Measurements from ENCODE around the gene MORC3. TPM values are rescaled to one million over a fixed set of nuclear protein-coding genes. Genes with fewer than 3 reads are reported as not detected.

Gene MORC3
- total and polyA plus RNA-seq, 2 donors (not counting 1 experiment from before 2014, with no cell fraction given), result 24.4 to 51.7 TPM

GRCh38 chr21:36400719-36401118 lies 80.7 kb downstream of the MORC3 start:
- H3K27me3 ChIP-seq (ENCODE audit: control insufficient read depth, insufficient read depth, low read length), result no peaks in the 10 kb centered on the region
- no peak for TF ChIP-seq EZH2 (IDR thresholded peaks at IDR 0.05; ENCODE audit: low read length, missing control alignments)
- TF ChIP-seq CTCF (conservative IDR thresholded peaks at IDR 0.05 in 1 of 2, IDR thresholded peaks at IDR 0.05 in 1 of 2; ENCODE audit: low read depth in 1 of 2, low read length in 2 of 2), result no peak
- no peaks in the 10 kb centered on the region for H3K79me2 ChIP-seq (ENCODE audit: control insufficient read depth, insufficient read depth, low read length)
- H3K36me3 ChIP-seq (ENCODE audit: control insufficient read depth, insufficient read depth, low read length), result peaks cover 4% of the 10 kb centered on the region
- H3K9me3 ChIP-seq (ENCODE audit: control insufficient read depth, insufficient read depth, low read depth, low read length), result no peaks in the 10 kb centered on the region
- no peak overlapping the region for H3K4me3 ChIP-seq (replicated peaks in 1 of 4; ENCODE audit: control extremely low read depth in 1 of 4, insufficient read depth in 1 of 4, low read depth in 3 of 4, low read length in 4 of 4)
- no peak overlapping the region for H3K27ac ChIP-seq (ENCODE audit: insufficient read depth, low read length)
- no peak overlapping the region for H3K4me2 ChIP-seq (ENCODE audit: extremely low read depth, insufficient read depth, low read length)
- no peak for DNase-seq (ENCODE audit: low read depth in 2 of 2)
- no peak overlapping the region for H3K9ac ChIP-seq (ENCODE audit: insufficient read depth, low read length)
- no peaks in the 10 kb centered on the region for H4K20me1 ChIP-seq (ENCODE audit: control insufficient read depth, extremely low read depth, insufficient read depth, low read length)
- no peaks in the 10 kb centered on the region for H3K4me1 ChIP-seq (ENCODE audit: control insufficient read depth, extremely low read depth, insufficient read depth, low read length)
- H2AFZ ChIP-seq (ENCODE audit: low read length), result no peak overlapping the region

- Histone ChIP-seq H3K27me3 (ENCODE audit: control insufficient read depth, insufficient read depth, low read length) (no peaks in the 10 kb centered on the region), H3K9me3 (ENCODE audit: control insufficient read depth, insufficient read depth, low read depth, low read length) (no peaks in the 10 kb centered on the region), H3K79me2 (ENCODE audit: control insufficient read depth, insufficient read depth, low read length) (no peaks in the 10 kb centered on the region), H3K36me3 (ENCODE audit: control insufficient read depth, insufficient read depth, low read length) (peaks cover 4% of the 10 kb centered on the region), H4K20me1 (ENCODE audit: control insufficient read depth, extremely low read depth, insufficient read depth, low read length) (no peaks in the 10 kb centered on the region), H3K4me2 (ENCODE audit: extremely low read depth, insufficient read depth, low read length) (no peak overlapping the region), H3K4me1 (ENCODE audit: control insufficient read depth, extremely low read depth, insufficient read depth, low read length) (no peaks in the 10 kb centered on the region), H3K4me3 (replicated peaks in 1 of 4; ENCODE audit: control extremely low read depth in 1 of 4, insufficient read depth in 1 of 4, low read depth in 3 of 4, low read length in 4 of 4) (no peak overlapping the region), H3K9ac (ENCODE audit: insufficient read depth, low read length) (no peak overlapping the region), H2AFZ (ENCODE audit: low read length) (no peak overlapping the region), H3K27ac (ENCODE audit: insufficient read depth, low read length) (no peak overlapping the region)
- TF ChIP-seq CTCF (conservative IDR thresholded peaks at IDR 0.05 in 1 of 2, IDR thresholded peaks at IDR 0.05 in 1 of 2; ENCODE audit: low read depth in 1 of 2, low read length in 2 of 2) (no peak), EZH2 (IDR thresholded peaks at IDR 0.05; ENCODE audit: low read length, missing control alignments) (no peak)
- no peak for DNase-seq (ENCODE audit: low read depth in 2 of 2)
These were observed 82.3 kb downstream of the MORC3 start for GRCh38 chr21:36402339-36402738.

GRCh38 chr21:36403713-36404112 lies 83.7 kb downstream of the MORC3 start:
- Histone ChIP-seq H4K20me1 (ENCODE audit: control insufficient read depth, extremely low read depth, insufficient read depth, low read length) (no peaks in the 10 kb centered on the region), H3K27ac (ENCODE audit: insufficient read depth, low read length) (no peak overlapping the region), H3K27me3 (ENCODE audit: control insufficient read depth, insufficient read depth, low read length) (no peaks in the 10 kb centered on the region), H3K4me1 (ENCODE audit: control insufficient read depth, extremely low read depth, insufficient read depth, low read length) (no peaks in the 10 kb centered on the region), H3K4me2 (ENCODE audit: extremely low read depth, insufficient read depth, low read length) (no peak overlapping the region), H3K79me2 (ENCODE audit: control insufficient read depth, insufficient read depth, low read length) (no peaks in the 10 kb centered on the region), H3K36me3 (ENCODE audit: control insufficient read depth, insufficient read depth, low read length) (peaks cover 6% of the 10 kb centered on the region), H2AFZ (ENCODE audit: low read length) (no peak overlapping the region), H3K9ac (ENCODE audit: insufficient read depth, low read length) (no peak overlapping the region), H3K9me3 (ENCODE audit: control insufficient read depth, insufficient read depth, low read depth, low read length) (no peaks in the 10 kb centered on the region), H3K4me3 (replicated peaks in 1 of 4; ENCODE audit: control extremely low read depth in 1 of 4, insufficient read depth in 1 of 4, low read depth in 3 of 4, low read length in 4 of 4) (no peak overlapping the region)
- no peak for TF ChIP-seq EZH2 (IDR thresholded peaks at IDR 0.05; ENCODE audit: low read length, missing control alignments)
- TF ChIP-seq CTCF (conservative IDR thresholded peaks at IDR 0.05 in 1 of 2, IDR thresholded peaks at IDR 0.05 in 1 of 2; ENCODE audit: low read depth in 1 of 2, low read length in 2 of 2), result no peak
- DNase-seq (ENCODE audit: low read depth in 2 of 2), result no peak
